H9 (cell line): Measurements from ENCODE around the gene ETV5. TPM values are rescaled to one million over a fixed set of nuclear protein-coding genes. Genes with fewer than 3 reads are reported as not detected.
"Not testable (repeated sequence)": the region's sequence is repeated elsewhere in the genome, so short reads cannot be mapped to it uniquely, and the experiment has no call there.

Experiments used
- DNase-seq: peaks from one replicate; pipeline ENCODE4 v3.0.0-alpha.2; 2017
- H2AFZ ChIP-seq: one replicate; pipeline ENCODE4 v1.6.1; 2013; ENCODE audit warnings: mild to moderate bottlenecking, low read length, control low read depth, moderate library complexity
- H2AK5ac ChIP-seq: 2 replicates; pipeline ENCODE4 v1.6.1; 2013; ENCODE audit warnings: low read length, control low read depth, mixed read lengths; ENCODE audit not compliant: insufficient read length
- H2BK120ac ChIP-seq: one replicate; pipeline ENCODE4 v1.6.1; 2013; ENCODE audit warnings: low read depth, mild to moderate bottlenecking, low read length, control low read depth, inconsistent platforms; ENCODE audit not compliant: poor library complexity, severe bottlenecking
- H2BK12ac ChIP-seq: 2 replicates; pipeline ENCODE4 v1.6.1; 2013; ENCODE audit warnings: low read length, control low read depth, mixed read lengths, low read depth; ENCODE audit not compliant: insufficient read length
- H2BK15ac ChIP-seq: 2 replicates; pipeline ENCODE4 v1.6.1; 2013; ENCODE audit warnings: low read depth, low read length, control low read depth
- H2BK20ac ChIP-seq: one replicate; pipeline ENCODE4 v1.6.1; 2013; ENCODE audit warnings: low read depth, mild to moderate bottlenecking, low read length, control low read depth, inconsistent platforms; ENCODE audit not compliant: poor library complexity, severe bottlenecking
- H2BK5ac ChIP-seq: 2 replicates; pipeline ENCODE4 v1.6.1; 2013; ENCODE audit warnings: low read length, control low read depth, mixed read lengths; ENCODE audit not compliant: insufficient read length
- H3K14ac ChIP-seq: 2 replicates; pipeline ENCODE4 v1.6.1; 2013; ENCODE audit warnings: low read length, control low read depth; ENCODE audit not compliant: insufficient read depth
- H3K18ac ChIP-seq: 2 replicates; pipeline ENCODE4 v1.6.1; 2013; ENCODE audit warnings: low read depth, mild to moderate bottlenecking, mixed read lengths, low read length, control low read depth; ENCODE audit not compliant: insufficient read length
- H3K23ac ChIP-seq: 2 replicates; pipeline ENCODE4 v1.6.1; 2013; ENCODE audit warnings: low read length, control low read depth, mixed read lengths, low read depth; ENCODE audit not compliant: insufficient read length
- H3K23me2 ChIP-seq: 2 replicates; pipeline ENCODE4 v1.6.1; 2013; ENCODE audit warnings: low read depth, mild to moderate bottlenecking, mixed read lengths, low read length, control low read depth; ENCODE audit not compliant: insufficient read length, poor library complexity, severe bottlenecking
- H3K27ac ChIP-seq: 2 replicates; pipeline ENCODE4 v1.5.1; 2013; ENCODE audit warnings: low read length, control low read depth, mixed read lengths, low read depth; ENCODE audit not compliant: insufficient read length
- H3K27me3 ChIP-seq: 2 replicates; pipeline ENCODE4 v1.6.1; 2013; ENCODE audit warnings: low read length, control low read depth, inconsistent platforms; ENCODE audit not compliant: insufficient read depth
- H3K4ac ChIP-seq: 2 replicates; pipeline ENCODE4 v1.6.1; 2013; ENCODE audit warnings: low read depth, mild to moderate bottlenecking, control low read depth, inconsistent platforms, low read length, moderate library complexity
- H3K4me1 ChIP-seq: 2 replicates; pipeline ENCODE4 v1.6.1; 2013; ENCODE audit warnings: low read length, control low read depth, inconsistent platforms; ENCODE audit not compliant: insufficient read depth
- H3K4me2 ChIP-seq: 2 replicates; pipeline ENCODE4 v1.6.1; 2013; ENCODE audit warnings: low read length, control low read depth, mixed read lengths; ENCODE audit not compliant: insufficient read length, insufficient read depth
- H3K56ac ChIP-seq: 2 replicates; pipeline ENCODE4 v1.6.1; 2013; ENCODE audit warnings: low read depth, mild to moderate bottlenecking, mixed read lengths, low read length, control low read depth; ENCODE audit not compliant: insufficient read length
- H3K79me1 ChIP-seq: 2 replicates; pipeline ENCODE4 v1.6.1; 2013; ENCODE audit warnings: low read depth, mild to moderate bottlenecking, moderate library complexity, low read length, control low read depth, inconsistent platforms; ENCODE audit not compliant: insufficient read depth, poor library complexity, severe bottlenecking
- H3K79me2 ChIP-seq: 2 replicates; pipeline ENCODE4 v1.6.1; 2013; ENCODE audit warnings: low read length, control low read depth, inconsistent platforms; ENCODE audit not compliant: insufficient read depth
- H3K9ac ChIP-seq: 2 replicates; pipeline ENCODE4 v1.6.1; 2013; ENCODE audit warnings: low read length, control low read depth, mixed read lengths; ENCODE audit not compliant: insufficient read length; ENCODE audit errors: extremely low read depth
- H3K9me3 ChIP-seq: one replicate; pipeline ENCODE4 v1.6.1; 2013; ENCODE audit warnings: low read depth, low read length, inconsistent platforms; ENCODE audit not compliant: control insufficient read depth
- H3T11ph ChIP-seq: one replicate; pipeline ENCODE4 v1.6.1; 2013; ENCODE audit warnings: mild to moderate bottlenecking, low read length, control low read depth, inconsistent platforms
- H4K20me1 ChIP-seq: one replicate; pipeline ENCODE4 v1.6.1; 2013; ENCODE audit not compliant: control insufficient read depth, insufficient read length, insufficient read depth
- H4K5ac ChIP-seq: 2 replicates; pipeline ENCODE4 v1.6.1; 2013; ENCODE audit warnings: low read depth, mild to moderate bottlenecking, mixed read lengths, low read length, control low read depth; ENCODE audit not compliant: insufficient read length
- H4K8ac ChIP-seq: replicated peaks from 2 replicates; pipeline ENCODE4 v1.6.1; 2013; ENCODE audit warnings: low read length, control low read depth, mixed read lengths, low read depth; ENCODE audit not compliant: insufficient read length
- H4K91ac ChIP-seq: 2 replicates; pipeline ENCODE4 v1.6.1; 2013; ENCODE audit warnings: low read depth, mild to moderate bottlenecking, moderate library complexity, mixed read lengths, low read length, control low read depth; ENCODE audit not compliant: insufficient read length
- H3K27ac Mint-ChIP-seq, 3 experiments: 2 replicates in 2 of 3; 3 replicates in 1 of 3; pipeline ENCODE4 v1.8.0; 2020 to 2021; ENCODE audit warnings: mixed read lengths in 3 of 3, mild to moderate bottlenecking in 1 of 3, moderate library complexity in 1 of 3
- H3K27me3 Mint-ChIP-seq: 2 replicates; pipeline ENCODE4 v1.8.0; 2021; ENCODE audit warnings: low read depth, mild to moderate bottlenecking, moderate library complexity, mixed read lengths
- H3K36me3 Mint-ChIP-seq, 3 experiments: 2 replicates in 2 of 3; 3 replicates in 1 of 3; pipeline ENCODE4 v1.8.0; 2020 to 2021; ENCODE audit warnings: low read depth in 3 of 3, mixed read lengths in 3 of 3; ENCODE audit not compliant: insufficient read depth in 1 of 3
- H3K4me1 Mint-ChIP-seq, 2 experiments: 2 replicates each; pipeline ENCODE4 v1.8.0; 2020; ENCODE audit warnings: mixed read lengths in 2 of 2
- H3K4me3 Mint-ChIP-seq, 2 experiments: 2 replicates in 1 of 2; 3 replicates in 1 of 2; pipeline ENCODE4 v1.8.0; 2020 to 2021; ENCODE audit warnings: mild to moderate bottlenecking in 2 of 2, mixed read lengths in 2 of 2, moderate library complexity in 1 of 2
- H3K9me3 Mint-ChIP-seq, 2 experiments: 2 replicates in 1 of 2; 3 replicates in 1 of 2; pipeline ENCODE4 v1.8.0; 2020; ENCODE audit warnings: mild to moderate bottlenecking in 2 of 2, mixed read lengths in 2 of 2, moderate library complexity in 1 of 2
- CTCF ChIP-seq: fragments of 200-600 bp; sonication (generic); conservative IDR thresholded peaks from 3 replicates; pipeline ENCODE4 v1.8.0; 2021; ENCODE audit warnings: antibody characterized with exemption, mild to moderate bottlenecking
- WGBS: extraction: QIAGEN DNeasy Blood & Tissue Kit; methylation state at CpG from one replicate; pipeline ENCODE4 v1.1.7; 2013; ENCODE audit warnings: missing lambda C conversion rate, low lambda C conversion rate, mixed read lengths; ENCODE audit not compliant: insufficient read length; ENCODE audit errors: extremely low coverage; 5-methylcytosine and 5-hydroxymethylcytosine counted together
- total RNA-seq: library from RNA; stranded (reverse); gene quantifications from 2 replicates; pipeline ENCODE4 v1.2.1, GENCODE V29; 2021

ETV5 gene
- total RNA-seq, 1 experiment from 2014 or later: 7.7 TPM

- H4K8ac ChIP-seq: no peak overlapping the region
- no peak overlapping the region for H3K9ac ChIP-seq
- H2AK5ac ChIP-seq: no peak overlapping the region
- no peak overlapping the region for H2BK12ac ChIP-seq
- no peak overlapping the region for H2BK20ac ChIP-seq
- no peaks in the 10 kb centered on the region for H3K79me1 ChIP-seq
- no peak overlapping the region for H3K27ac Mint-ChIP-seq
- no peak overlapping the region for H3K4ac ChIP-seq
- no peak overlapping the region for H3K14ac ChIP-seq
- no peak overlapping the region for H2BK5ac ChIP-seq
- H4K91ac ChIP-seq: no peak overlapping the region
- H2AFZ ChIP-seq: no peak overlapping the region
- H3K79me2 ChIP-seq: no peaks in the 10 kb centered on the region
- H4K20me1 ChIP-seq: no peaks in the 10 kb centered on the region
- H4K5ac ChIP-seq: no peak overlapping the region
- peaks cover 10 to 13% of the 10 kb centered on the region in 2 experiments for H3K9me3 Mint-ChIP-seq
- H3K23me2 ChIP-seq: no peaks in the 10 kb centered on the region
- no peak overlapping the region for H3K23ac ChIP-seq
- H3K27me3 ChIP-seq: no peaks in the 10 kb centered on the region
- no peak overlapping the region for H3T11ph ChIP-seq
- no peaks in the 10 kb centered on the region for H3K4me1 ChIP-seq
- no peak for TF ChIP-seq CTCF
- no peak overlapping the region for H3K56ac ChIP-seq
- H2BK120ac ChIP-seq: no peak overlapping the region
- peaks cover 0 to 8% (median 2%) of the 10 kb centered on the region in 3 experiments; a peak in 5 of 7 replicates for H3K36me3 Mint-ChIP-seq
- no peak overlapping the region for H3K18ac ChIP-seq
- H3K4me2 ChIP-seq: no peak overlapping the region
- no peak overlapping the region for H2BK15ac ChIP-seq
- H3K9me3 ChIP-seq: no peaks in the 10 kb centered on the region
- no CpG with 5 or more reads among the region's 1 CpG for WGBS
- H3K27ac ChIP-seq: no peak overlapping the region
- 0 out of 4 replicates have a peak, but pooled peaks cover 0 to 3% of the 10 kb centered on the region in 2 experiments for H3K4me1 Mint-ChIP-seq
- no peaks in the 10 kb centered on the region; the same call in 1 of the 2 replicates for H3K27me3 Mint-ChIP-seq
- no peak overlapping the region for H3K4me3 Mint-ChIP-seq
- DNase-seq: no peak
These were observed 76.6 kb downstream of the ETV5 start for GRCh38 chr3:186032321-186032720.

- not testable (repeated sequence) for H4K8ac ChIP-seq, H2BK5ac ChIP-seq, DNase-seq, H2BK15ac ChIP-seq, H3K4me1 Mint-ChIP-seq, H3K18ac ChIP-seq, H3K4ac ChIP-seq, H3K36me3 Mint-ChIP-seq, H3K4me3 Mint-ChIP-seq, H3K79me1 ChIP-seq, H2BK20ac ChIP-seq, H3K79me2 ChIP-seq, H3K4me2 ChIP-seq, H3K9ac ChIP-seq, H3K14ac ChIP-seq, H2BK120ac ChIP-seq, H3K9me3 ChIP-seq, H2AK5ac ChIP-seq, H2BK12ac ChIP-seq, H3K9me3 Mint-ChIP-seq, H3T11ph ChIP-seq, H4K20me1 ChIP-seq, H3K23ac ChIP-seq, H3K27ac ChIP-seq, H4K5ac ChIP-seq, H4K91ac ChIP-seq, H3K27me3 ChIP-seq, H3K27ac Mint-ChIP-seq, H3K56ac ChIP-seq, H3K4me1 ChIP-seq, H3K27me3 Mint-ChIP-seq, H2AFZ ChIP-seq, H3K23me2 ChIP-seq
- no CpG with 5 or more reads among the region's 5 CpGs for WGBS
These were observed 82.9 kb downstream of the ETV5 start for GRCh38 chr3:186025993-186026392.
